ENCODE results near the gene FMC1.

- TF ChIP-seq, protein P1, sequence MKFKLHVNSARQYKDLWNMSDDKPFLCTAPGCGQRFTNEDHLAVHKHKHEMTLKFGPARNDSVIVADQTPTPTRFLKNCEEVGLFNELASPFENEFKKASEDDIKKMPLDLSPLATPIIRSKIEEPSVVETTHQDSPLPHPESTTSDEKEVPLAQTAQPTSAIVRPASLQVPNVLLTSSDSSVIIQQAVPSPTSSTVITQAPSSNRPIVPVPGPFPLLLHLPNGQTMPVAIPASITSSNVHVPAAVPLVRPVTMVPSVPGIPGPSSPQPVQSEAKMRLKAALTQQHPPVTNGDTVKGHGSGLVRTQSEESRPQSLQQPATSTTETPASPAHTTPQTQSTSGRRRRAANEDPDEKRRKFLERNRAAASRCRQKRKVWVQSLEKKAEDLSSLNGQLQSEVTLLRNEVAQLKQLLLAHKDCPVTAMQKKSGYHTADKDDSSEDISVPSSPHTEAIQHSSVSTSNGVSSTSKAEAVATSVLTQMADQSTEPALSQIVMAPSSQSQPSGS (tag by site-specific recombination; IDR thresholded peaks at IDR 0.05; ENCODE audit: low read depth): no peak
- TF ChIP-seq, protein P2, sequence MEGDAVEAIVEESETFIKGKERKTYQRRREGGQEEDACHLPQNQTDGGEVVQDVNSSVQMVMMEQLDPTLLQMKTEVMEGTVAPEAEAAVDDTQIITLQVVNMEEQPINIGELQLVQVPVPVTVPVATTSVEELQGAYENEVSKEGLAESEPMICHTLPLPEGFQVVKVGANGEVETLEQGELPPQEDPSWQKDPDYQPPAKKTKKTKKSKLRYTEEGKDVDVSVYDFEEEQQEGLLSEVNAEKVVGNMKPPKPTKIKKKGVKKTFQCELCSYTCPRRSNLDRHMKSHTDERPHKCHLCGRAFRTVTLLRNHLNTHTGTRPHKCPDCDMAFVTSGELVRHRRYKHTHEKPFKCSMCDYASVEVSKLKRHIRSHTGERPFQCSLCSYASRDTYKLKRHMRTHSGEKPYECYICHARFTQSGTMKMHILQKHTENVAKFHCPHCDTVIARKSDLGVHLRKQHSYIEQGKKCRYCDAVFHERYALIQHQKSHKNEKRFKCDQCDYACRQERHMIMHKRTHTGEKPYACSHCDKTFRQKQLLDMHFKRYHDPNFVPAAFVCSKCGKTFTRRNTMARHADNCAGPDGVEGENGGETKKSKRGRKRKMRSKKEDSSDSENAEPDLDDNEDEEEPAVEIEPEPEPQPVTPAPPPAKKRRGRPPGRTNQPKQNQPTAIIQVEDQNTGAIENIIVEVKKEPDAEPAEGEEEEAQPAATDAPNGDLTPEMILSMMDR (tag by site-specific recombination; IDR thresholded peaks at IDR 0.05): no peak
- TF ChIP-seq, protein P3, sequence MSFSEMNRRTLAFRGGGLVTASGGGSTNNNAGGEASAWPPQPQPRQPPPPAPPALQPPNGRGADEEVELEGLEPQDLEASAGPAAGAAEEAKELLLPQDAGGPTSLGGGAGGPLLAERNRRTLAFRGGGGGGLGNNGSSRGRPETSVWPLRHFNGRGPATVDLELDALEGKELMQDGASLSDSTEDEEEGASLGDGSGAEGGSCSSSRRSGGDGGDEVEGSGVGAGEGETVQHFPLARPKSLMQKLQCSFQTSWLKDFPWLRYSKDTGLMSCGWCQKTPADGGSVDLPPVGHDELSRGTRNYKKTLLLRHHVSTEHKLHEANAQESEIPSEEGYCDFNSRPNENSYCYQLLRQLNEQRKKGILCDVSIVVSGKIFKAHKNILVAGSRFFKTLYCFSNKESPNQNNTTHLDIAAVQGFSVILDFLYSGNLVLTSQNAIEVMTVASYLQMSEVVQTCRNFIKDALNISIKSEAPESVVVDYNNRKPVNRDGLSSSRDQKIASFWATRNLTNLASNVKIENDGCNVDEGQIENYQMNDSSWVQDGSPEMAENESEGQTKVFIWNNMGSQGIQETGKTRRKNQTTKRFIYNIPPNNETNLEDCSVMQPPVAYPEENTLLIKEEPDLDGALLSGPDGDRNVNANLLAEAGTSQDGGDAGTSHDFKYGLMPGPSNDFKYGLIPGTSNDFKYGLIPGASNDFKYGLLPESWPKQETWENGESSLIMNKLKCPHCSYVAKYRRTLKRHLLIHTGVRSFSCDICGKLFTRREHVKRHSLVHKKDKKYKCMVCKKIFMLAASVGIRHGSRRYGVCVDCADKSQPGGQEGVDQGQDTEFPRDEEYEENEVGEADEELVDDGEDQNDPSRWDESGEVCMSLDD (tag by site-specific recombination; IDR thresholded peaks at IDR 0.05): no peak
- no peak for TF ChIP-seq ZNF354C (tag by site-specific recombination; IDR thresholded peaks at IDR 0.05; ENCODE audit: borderline replicate concordance, low read depth)
- TF ChIP-seq ZFP41 (tag by site-specific recombination; IDR thresholded peaks at IDR 0.05; ENCODE audit: borderline replicate concordance): no peak
- TF ChIP-seq, protein P4, sequence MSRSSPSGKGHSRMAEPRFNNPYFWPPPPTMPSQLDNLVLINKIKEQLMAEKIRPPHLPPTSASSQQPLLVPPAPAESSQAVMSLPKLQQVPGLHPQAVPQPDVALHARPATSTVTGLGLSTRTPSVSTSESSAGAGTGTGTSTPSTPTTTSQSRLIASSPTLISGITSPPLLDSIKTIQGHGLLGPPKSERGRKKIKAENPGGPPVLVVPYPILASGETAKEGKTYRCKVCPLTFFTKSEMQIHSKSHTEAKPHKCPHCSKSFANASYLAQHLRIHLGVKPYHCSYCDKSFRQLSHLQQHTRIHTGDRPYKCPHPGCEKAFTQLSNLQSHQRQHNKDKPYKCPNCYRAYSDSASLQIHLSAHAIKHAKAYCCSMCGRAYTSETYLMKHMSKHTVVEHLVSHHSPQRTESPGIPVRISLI (tag by site-specific recombination; IDR thresholded peaks at IDR 0.05): no peak
- no peak for TF ChIP-seq TRIM28 (IDR thresholded peaks at IDR 0.05; ENCODE audit: borderline replicate concordance, low read length)
These were observed 3.9 kb downstream of the FMC1 start for GRCh38 chr7:139345042-139345441.
